GM21390 (cell line): ENCODE measurements around the gene SSBP3.

Source experiments
- ATAC-seq: cut with Tn5 transposase; IDR thresholded peaks from one replicate; pipeline ENCODE4 v1.9.1; 2021; ENCODE audit not compliant: unreplicated experiment

SSBP3 gene

GRCh38 chr1:54199151-54199764 is 206.9 kb downstream of the SSBP3 start:
- peak; percentile 3 for ATAC-seq

GRCh38 chr1:54193453-54193852 is 212.7 kb downstream of the SSBP3 start:
- ATAC-seq: no peak

GRCh38 chr1:54191525-54191924 is 214.7 kb downstream of the SSBP3 start:
- no peak for ATAC-seq

- ATAC-seq: no peak
Measured at GRCh38 chr1:54190526-54190925, 215.7 kb downstream of the SSBP3 start.

GRCh38 chr1:54188291-54188690 is 217.9 kb downstream of the SSBP3 start:
- no peak for ATAC-seq

- ATAC-seq: no peak
Measured at GRCh38 chr1:54186056-54186455, 220.1 kb downstream of the SSBP3 start.

GRCh38 chr1:54180701-54181360 is 225.4 kb downstream of the SSBP3 start:
- no peak for ATAC-seq

GRCh38 chr1:54178296-54179070 is 227.7 kb downstream of the SSBP3 start:
- ATAC-seq: no peak

- no peak for ATAC-seq
Measured at GRCh38 chr1:54177726-54178125, 228.5 kb downstream of the SSBP3 start.

GRCh38 chr1:54176621-54177327 is 229.4 kb downstream of the SSBP3 start:
- ATAC-seq: no peak
